ENCODE measurements around the gene PRR5L. TPM values are rescaled to one million over a fixed set of nuclear protein-coding genes. Genes with fewer than 3 reads are reported as not detected.

The PRR5L gene
- total RNA-seq: 59.3 and 81.7 TPM in 2 replicates

GRCh38 chr11:36295926-36296325 lies at the start of gene PRR5L:
Gene PRR5L (plus strand): TSS chr11:36296288. CDS start chr11:36401122, 104,834 bp downstream.

GRCh38 chr11:36289226-36289852 lies 6.7 kb upstream of the PRR5L start, which contains the start of gene COMMD9:
Gene COMMD9 (minus strand): TSS chr11:36289424. CDS start chr11:36289412, 12 bp downstream.

GRCh38 chr11:36509694-36510593 lies 213.9 kb downstream of the PRR5L start, which contains the start of gene TRAF6:
Gene TRAF6 (minus strand): TSS chr11:36510272. CDS start chr11:36501515, 8,757 bp downstream.

Small RNA genes within 50 kb of the gene (small RNA-seq; reads per million reads assigned to genes)
- gene AC061999.1: 0.09 reads per million

Other genes starting within 250 kb of the PRR5L start
- 39.7 and 63.8 TPM in 2 replicates for gene COMMD9, start 6.9 kb upstream of the PRR5L start, total RNA-seq
- 17.3 and 23.1 TPM in 2 replicates for gene TRAF6, start 214.0 kb downstream of the PRR5L start, total RNA-seq

Measured in placental epithelial cell (primary cell).